Esophagus squamous epithelium (tissue), 4 donors: ENCODE results near the gene RDM1.

Source experiments
- POLR2A ChIP-seq, 4 donors: fragments of 450-650 bp; IDR thresholded peaks; one replicate each; pipeline ENCODE4 v1.6.1; 2017; ENCODE audit warnings: antibody characterized with exemption in 4 of 4, mild to moderate bottlenecking in 4 of 4, moderate library complexity in 3 of 4
- TF ChIP-seq, protein P1 (sequence below), 6 experiments: fragments of 450-650 bp in 4 of 6; fragments of 200-600 bp in 2 of 6; sonication (generic) in 2 of 6; IDR thresholded peaks; one replicate each; pipeline ENCODE4 v1.5.1; 2016 to 2019; ENCODE audit warnings: antibody characterized with exemption in 6 of 6, mild to moderate bottlenecking in 4 of 6, moderate library complexity in 4 of 6

GRCh38 chr17:35920229-35920628 lies 10.3 kb downstream of the RDM1 start:
- TF ChIP-seq, protein P1, sequence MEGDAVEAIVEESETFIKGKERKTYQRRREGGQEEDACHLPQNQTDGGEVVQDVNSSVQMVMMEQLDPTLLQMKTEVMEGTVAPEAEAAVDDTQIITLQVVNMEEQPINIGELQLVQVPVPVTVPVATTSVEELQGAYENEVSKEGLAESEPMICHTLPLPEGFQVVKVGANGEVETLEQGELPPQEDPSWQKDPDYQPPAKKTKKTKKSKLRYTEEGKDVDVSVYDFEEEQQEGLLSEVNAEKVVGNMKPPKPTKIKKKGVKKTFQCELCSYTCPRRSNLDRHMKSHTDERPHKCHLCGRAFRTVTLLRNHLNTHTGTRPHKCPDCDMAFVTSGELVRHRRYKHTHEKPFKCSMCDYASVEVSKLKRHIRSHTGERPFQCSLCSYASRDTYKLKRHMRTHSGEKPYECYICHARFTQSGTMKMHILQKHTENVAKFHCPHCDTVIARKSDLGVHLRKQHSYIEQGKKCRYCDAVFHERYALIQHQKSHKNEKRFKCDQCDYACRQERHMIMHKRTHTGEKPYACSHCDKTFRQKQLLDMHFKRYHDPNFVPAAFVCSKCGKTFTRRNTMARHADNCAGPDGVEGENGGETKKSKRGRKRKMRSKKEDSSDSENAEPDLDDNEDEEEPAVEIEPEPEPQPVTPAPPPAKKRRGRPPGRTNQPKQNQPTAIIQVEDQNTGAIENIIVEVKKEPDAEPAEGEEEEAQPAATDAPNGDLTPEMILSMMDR (IDR thresholded peaks at IDR 0.05) = no peak
- TF ChIP-seq POLR2A (IDR thresholded peaks at IDR 0.05) = no peak
